Liver (tissue), 3 donors: ENCODE data around the gene CDH4.

Experiments
- CTCF ChIP-seq: fragments of 150-350 bp; IDR thresholded peaks from 2 replicates; pipeline ENCODE4 v1.5.1; 2017; ENCODE audit warnings: improper control_type of control experiment, low read depth, low read length; ENCODE audit not compliant: missing input control
- GABPA ChIP-seq, 2 donors: IDR thresholded peaks in 1 of 2; conservative IDR thresholded peaks in 1 of 2; 2 replicates each; pipeline ENCODE4 v1.6.1; 2016; ENCODE audit warnings: antibody characterized with exemption in 2 of 2, mild to moderate bottlenecking in 1 of 2, moderate library complexity in 1 of 2
- JUND ChIP-seq, 2 donors: IDR thresholded peaks; 2 replicates each; pipeline ENCODE4 v1.6.1; 2016; ENCODE audit warnings: antibody characterized with exemption in 2 of 2
- MAX ChIP-seq: IDR thresholded peaks from 2 replicates; pipeline ENCODE4 v1.6.1; 2016; ENCODE audit warnings: antibody characterized with exemption
- RAD21 ChIP-seq, 2 donors: IDR thresholded peaks; 2 replicates each; pipeline ENCODE4 v1.6.1; 2016; ENCODE audit warnings: antibody characterized with exemption in 2 of 2, mild to moderate bottlenecking in 2 of 2
- ZBTB33 ChIP-seq: IDR thresholded peaks from 2 replicates; pipeline ENCODE4 v1.6.1; 2016; ENCODE audit warnings: antibody characterized with exemption
- TF ChIP-seq, protein P1 (sequence below): IDR thresholded peaks from 2 replicates; pipeline ENCODE4 v1.6.1; 2016; ENCODE audit warnings: antibody characterized with exemption
- TF ChIP-seq, protein P2 (sequence below): IDR thresholded peaks from 2 replicates; pipeline ENCODE4 v1.6.1; 2016; ENCODE audit warnings: antibody characterized with exemption, mild to moderate bottlenecking
- donor health status: healthy.
- donor health status: healthy.

DNA sequence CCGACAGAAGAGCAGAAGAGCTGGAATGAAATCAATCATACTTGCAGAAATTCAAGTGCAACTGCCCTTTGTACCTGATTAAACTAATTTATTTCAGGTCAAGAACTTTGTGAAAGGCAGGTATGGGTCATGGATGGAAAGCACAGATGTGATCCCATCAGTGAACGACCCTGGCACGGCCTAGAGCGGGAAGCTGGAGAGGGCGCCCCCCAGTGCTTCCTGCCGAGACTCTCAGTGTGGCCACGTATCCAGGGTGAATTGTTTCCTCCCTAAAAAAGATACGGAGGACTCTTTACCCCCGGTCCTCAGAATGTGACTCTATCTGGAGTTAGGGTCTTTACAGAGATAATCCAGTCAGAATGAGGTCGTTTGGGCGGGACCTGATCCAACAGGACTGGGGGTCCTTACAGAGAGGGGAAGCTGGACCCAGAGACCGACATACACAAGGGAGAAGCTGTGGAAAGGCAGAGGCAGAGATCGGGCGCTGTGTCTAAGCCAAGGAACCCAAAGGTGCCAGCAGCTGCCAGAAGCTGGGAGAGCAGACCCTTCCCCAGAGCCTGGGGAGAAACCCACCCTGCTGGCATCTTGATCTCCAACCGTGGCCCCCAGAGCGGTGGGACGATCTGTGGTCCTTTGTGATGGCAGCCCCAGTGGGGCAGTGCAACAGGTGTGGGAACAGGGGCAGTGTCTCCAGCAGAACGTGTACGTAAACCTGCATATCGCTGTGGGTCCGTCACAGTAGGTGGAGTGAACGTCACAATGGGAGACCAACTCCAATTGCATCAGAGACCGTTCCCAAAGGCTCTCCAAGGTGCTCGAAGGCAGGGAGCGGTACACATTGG is 721.7 kb downstream of the CDH4 start:
- TF ChIP-seq CTCF = no peak
- TF ChIP-seq, protein P1, sequence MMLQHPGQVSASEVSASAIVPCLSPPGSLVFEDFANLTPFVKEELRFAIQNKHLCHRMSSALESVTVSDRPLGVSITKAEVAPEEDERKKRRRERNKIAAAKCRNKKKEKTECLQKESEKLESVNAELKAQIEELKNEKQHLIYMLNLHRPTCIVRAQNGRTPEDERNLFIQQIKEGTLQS = no peak
- TF ChIP-seq, protein P2, sequence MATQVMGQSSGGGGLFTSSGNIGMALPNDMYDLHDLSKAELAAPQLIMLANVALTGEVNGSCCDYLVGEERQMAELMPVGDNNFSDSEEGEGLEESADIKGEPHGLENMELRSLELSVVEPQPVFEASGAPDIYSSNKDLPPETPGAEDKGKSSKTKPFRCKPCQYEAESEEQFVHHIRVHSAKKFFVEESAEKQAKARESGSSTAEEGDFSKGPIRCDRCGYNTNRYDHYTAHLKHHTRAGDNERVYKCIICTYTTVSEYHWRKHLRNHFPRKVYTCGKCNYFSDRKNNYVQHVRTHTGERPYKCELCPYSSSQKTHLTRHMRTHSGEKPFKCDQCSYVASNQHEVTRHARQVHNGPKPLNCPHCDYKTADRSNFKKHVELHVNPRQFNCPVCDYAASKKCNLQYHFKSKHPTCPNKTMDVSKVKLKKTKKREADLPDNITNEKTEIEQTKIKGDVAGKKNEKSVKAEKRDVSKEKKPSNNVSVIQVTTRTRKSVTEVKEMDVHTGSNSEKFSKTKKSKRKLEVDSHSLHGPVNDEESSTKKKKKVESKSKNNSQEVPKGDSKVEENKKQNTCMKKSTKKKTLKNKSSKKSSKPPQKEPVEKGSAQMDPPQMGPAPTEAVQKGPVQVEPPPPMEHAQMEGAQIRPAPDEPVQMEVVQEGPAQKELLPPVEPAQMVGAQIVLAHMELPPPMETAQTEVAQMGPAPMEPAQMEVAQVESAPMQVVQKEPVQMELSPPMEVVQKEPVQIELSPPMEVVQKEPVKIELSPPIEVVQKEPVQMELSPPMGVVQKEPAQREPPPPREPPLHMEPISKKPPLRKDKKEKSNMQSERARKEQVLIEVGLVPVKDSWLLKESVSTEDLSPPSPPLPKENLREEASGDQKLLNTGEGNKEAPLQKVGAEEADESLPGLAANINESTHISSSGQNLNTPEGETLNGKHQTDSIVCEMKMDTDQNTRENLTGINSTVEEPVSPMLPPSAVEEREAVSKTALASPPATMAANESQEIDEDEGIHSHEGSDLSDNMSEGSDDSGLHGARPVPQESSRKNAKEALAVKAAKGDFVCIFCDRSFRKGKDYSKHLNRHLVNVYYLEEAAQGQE = no peak
- TF ChIP-seq JUND (IDR thresholded peaks at IDR 0.05) = no peak
- no peak for TF ChIP-seq MAX
- no peak for TF ChIP-seq ZBTB33
- TF ChIP-seq RAD21 (IDR thresholded peaks at IDR 0.05) = no peak
- no peak for TF ChIP-seq GABPA (IDR thresholded peaks at IDR 0.05 in 1 of 2, conservative IDR thresholded peaks at IDR 0.05 in 1 of 2)
